ENCODE data around the gene PLXDC2.

- TF ChIP-seq POLR2A (IDR thresholded peaks at IDR 0.05; ENCODE audit: low read length) (no peak), GATA1 (IDR thresholded peaks at IDR 0.05; ENCODE audit: low read depth, low read length) (no peak)
These were observed 368.9 kb downstream of the PLXDC2 start for GRCh38 chr10:20185116-20185515.

Measured in erythroblast (primary cell).